ENCODE results near the gene SSBP2. TPM values are rescaled to one million over a fixed set of nuclear protein-coding genes. Genes with fewer than 3 reads are reported as not detected.

The SSBP2 gene
- total RNA-seq, 1 experiment from 2014 or later, result 5.2 TPM

DNA sequence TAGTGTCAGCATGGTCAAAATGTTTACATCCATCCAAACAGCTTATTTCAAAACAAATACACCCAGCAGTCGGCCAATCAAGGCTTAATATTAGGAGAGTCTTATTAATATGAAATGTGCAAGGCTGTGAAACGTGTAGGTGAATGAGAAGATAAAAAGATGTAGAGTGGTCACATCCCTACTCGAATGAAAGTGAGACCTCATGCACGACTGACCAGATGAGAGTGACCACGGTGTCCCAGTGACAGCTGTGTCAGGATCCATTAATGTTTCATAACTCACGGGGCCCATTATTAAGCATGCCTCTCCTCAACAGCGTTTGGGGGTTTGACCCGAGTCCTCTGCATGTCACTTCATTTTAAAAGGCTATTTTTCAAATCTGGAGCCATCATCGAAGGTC lies 39.4 kb upstream of the SSBP2 start:
- Histone ChIP-seq H3K9me3 (ENCODE audit: control insufficient read depth in 1 of 2, insufficient read depth in 1 of 2, low read depth in 1 of 2, low read length in 2 of 2) (no peaks in the 10 kb centered on the region), H3K4me3 (replicated peaks in 1 of 2; ENCODE audit: low read depth in 1 of 2, low read length in 2 of 2) (no peak overlapping the region), H3K4me2 (ENCODE audit: low read length) (no peak overlapping the region), H3K36me3 (ENCODE audit: control insufficient read depth in 1 of 2, insufficient read depth in 2 of 2, low read length in 2 of 2) (no peaks in the 10 kb centered on the region), H3K9me2 (ENCODE audit: insufficient read depth) (peaks cover 4% of the 10 kb centered on the region; the same call in 1 of the 2 replicates), H3K27me3 (ENCODE audit: insufficient read depth, low read length) (no peaks in the 10 kb centered on the region), H3K27ac (ENCODE audit: low read depth, low read length) (no peak overlapping the region), H3K79me2 (ENCODE audit: insufficient read depth, low read length) (no peaks in the 10 kb centered on the region), H2AFZ (ENCODE audit: low read depth, low read length, poor library complexity, severe bottlenecking) (no peak overlapping the region), H4K20me1 (ENCODE audit: insufficient read depth) (no peaks in the 10 kb centered on the region), H3K4me1 (ENCODE audit: control insufficient read depth in 1 of 2, insufficient read depth in 2 of 2, low read length in 2 of 2) (peaks cover 9% of the 10 kb centered on the region in 2 experiments), H3K9ac (ENCODE audit: low read length) (no peak overlapping the region)
- ChIA-PET CTCF (no interaction called here), POLR2A (interaction anchor here (0.5 kb wide), 1 partner anchor 61 kb away, joined by 3 read pairs; no protein-coding TSS in a partner anchor), RAD21 (ENCODE audit: low non-redundant PET in 1 of 2, low total read pairs in 2 of 2, uncharacterized antibody in 2 of 2, unreplicated experiment in 2 of 2) (no interaction called here)
- no peak for ATAC-seq
- no peak for DNase-seq (ENCODE audit: low read depth, low spot score)
- intact Hi-C loops (cut with micrococcal nuclease), result no loop called here
- no peak for TF ChIP-seq SP1 (IDR thresholded peaks at IDR 0.05; ENCODE audit: low read depth)
- TF ChIP-seq SIN3A (IDR thresholded peaks at IDR 0.05; ENCODE audit: low read depth), result no peak
- TF ChIP-seq, protein P1, sequence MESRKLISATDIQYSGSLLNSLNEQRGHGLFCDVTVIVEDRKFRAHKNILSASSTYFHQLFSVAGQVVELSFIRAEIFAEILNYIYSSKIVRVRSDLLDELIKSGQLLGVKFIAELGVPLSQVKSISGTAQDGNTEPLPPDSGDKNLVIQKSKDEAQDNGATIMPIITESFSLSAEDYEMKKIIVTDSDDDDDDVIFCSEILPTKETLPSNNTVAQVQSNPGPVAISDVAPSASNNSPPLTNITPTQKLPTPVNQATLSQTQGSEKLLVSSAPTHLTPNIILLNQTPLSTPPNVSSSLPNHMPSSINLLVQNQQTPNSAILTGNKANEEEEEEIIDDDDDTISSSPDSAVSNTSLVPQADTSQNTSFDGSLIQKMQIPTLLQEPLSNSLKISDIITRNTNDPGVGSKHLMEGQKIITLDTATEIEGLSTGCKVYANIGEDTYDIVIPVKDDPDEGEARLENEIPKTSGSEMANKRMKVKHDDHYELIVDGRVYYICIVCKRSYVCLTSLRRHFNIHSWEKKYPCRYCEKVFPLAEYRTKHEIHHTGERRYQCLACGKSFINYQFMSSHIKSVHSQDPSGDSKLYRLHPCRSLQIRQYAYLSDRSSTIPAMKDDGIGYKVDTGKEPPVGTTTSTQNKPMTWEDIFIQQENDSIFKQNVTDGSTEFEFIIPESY (IDR thresholded peaks at IDR 0.05; ENCODE audit: extremely low read depth, insufficient replicate concordance, low read length), result no peak
- TF ChIP-seq, protein P2, sequence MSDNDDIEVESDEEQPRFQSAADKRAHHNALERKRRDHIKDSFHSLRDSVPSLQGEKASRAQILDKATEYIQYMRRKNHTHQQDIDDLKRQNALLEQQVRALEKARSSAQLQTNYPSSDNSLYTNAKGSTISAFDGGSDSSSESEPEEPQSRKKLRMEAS (IDR thresholded peaks at IDR 0.05), result no peak
- no peak for TF ChIP-seq SRF (IDR thresholded peaks at IDR 0.05; ENCODE audit: low read depth)
- no peak for TF ChIP-seq TCF7L2 (IDR thresholded peaks at IDR 0.05; ENCODE audit: borderline replicate concordance, extremely low read depth, insufficient read depth, insufficient read length)
- TF ChIP-seq POLR2AphosphoS5 (IDR thresholded peaks at IDR 0.05; ENCODE audit: low read depth, low read length), result no peak
- TF ChIP-seq, protein P3, sequence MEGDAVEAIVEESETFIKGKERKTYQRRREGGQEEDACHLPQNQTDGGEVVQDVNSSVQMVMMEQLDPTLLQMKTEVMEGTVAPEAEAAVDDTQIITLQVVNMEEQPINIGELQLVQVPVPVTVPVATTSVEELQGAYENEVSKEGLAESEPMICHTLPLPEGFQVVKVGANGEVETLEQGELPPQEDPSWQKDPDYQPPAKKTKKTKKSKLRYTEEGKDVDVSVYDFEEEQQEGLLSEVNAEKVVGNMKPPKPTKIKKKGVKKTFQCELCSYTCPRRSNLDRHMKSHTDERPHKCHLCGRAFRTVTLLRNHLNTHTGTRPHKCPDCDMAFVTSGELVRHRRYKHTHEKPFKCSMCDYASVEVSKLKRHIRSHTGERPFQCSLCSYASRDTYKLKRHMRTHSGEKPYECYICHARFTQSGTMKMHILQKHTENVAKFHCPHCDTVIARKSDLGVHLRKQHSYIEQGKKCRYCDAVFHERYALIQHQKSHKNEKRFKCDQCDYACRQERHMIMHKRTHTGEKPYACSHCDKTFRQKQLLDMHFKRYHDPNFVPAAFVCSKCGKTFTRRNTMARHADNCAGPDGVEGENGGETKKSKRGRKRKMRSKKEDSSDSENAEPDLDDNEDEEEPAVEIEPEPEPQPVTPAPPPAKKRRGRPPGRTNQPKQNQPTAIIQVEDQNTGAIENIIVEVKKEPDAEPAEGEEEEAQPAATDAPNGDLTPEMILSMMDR (IDR thresholded peaks at IDR 0.05 in 2 of 3, conservative IDR thresholded peaks at IDR 0.05 in 1 of 3; ENCODE audit: borderline replicate concordance in 1 of 3, insufficient read depth in 1 of 3, low read depth in 2 of 3, low read length in 2 of 3), result no peak
- TF ChIP-seq EZH2 (IDR thresholded peaks at IDR 0.05), result no peak
- TF ChIP-seq ZFX (IDR thresholded peaks at IDR 0.05), result no peak
- BruUV-seq (replicated peaks), result no TSS peak

All from HCT116 (cell line).